PFSK-1 (cell line): ENCODE results near the gene PLEKHB1.

Experiments
- POLR2AphosphoS5 ChIP-seq: IDR thresholded peaks from 2 replicates; pipeline ENCODE4 v1.6.1; 2012; ENCODE audit warnings: low read depth, mild to moderate bottlenecking, control low read depth, low read length, moderate library complexity
- SIN3A ChIP-seq: IDR thresholded peaks from 2 replicates; pipeline ENCODE4 v1.6.1; 2012; ENCODE audit warnings: mild to moderate bottlenecking, low read length, moderate library complexity, borderline replicate concordance; ENCODE audit not compliant: insufficient read depth

- TF ChIP-seq POLR2AphosphoS5 (no peak), SIN3A (no peak)
Observed at GRCh38 chr11:73648121-73648520, 1.7 kb downstream of the PLEKHB1 start.
